H1 (cell line): ENCODE measurements around the gene KRAS. TPM values are rescaled to one million over a fixed set of nuclear protein-coding genes. Genes with fewer than 3 reads are reported as not detected.

Experiments
- CTCF ChIA-PET: fragments of 300-600 bp; sonication (Branson Sonifier 250); formaldehyde crosslinking; loops from one replicate; lab custom pipeline; 2021; ENCODE audit not compliant: partially characterized antibody; lab: Charles Lee
- POLR2A ChIA-PET: fragments of 300-600 bp; sonication (Branson Sonifier 250); formaldehyde crosslinking; loops from one replicate; lab custom pipeline; 2021; ENCODE audit warnings: inconsistent platforms; ENCODE audit not compliant: partially characterized antibody; lab: Charles Lee
- DNase-seq, 2 experiments: peaks; one replicate each; pipeline versions ENCODE4 v3.0.0 to v3.0.0-alpha.2; 2010 to 2022; ENCODE audit warnings: low spot score in 2 of 2, low read depth in 1 of 2, mixed read lengths in 1 of 2
- FAIRE-seq: peaks from 2 replicates; lab custom pipeline; 2011; peaks lifted over from hg19 to GRCh38; lab: Jason Lieb, UNC
- H2AFZ ChIP-seq: 2 replicates; pipeline ENCODE4 v1.8.1; 2012; ENCODE audit warnings: low read length, inconsistent platforms
- H2AK5ac ChIP-seq: 2 replicates; pipeline ENCODE4 v1.6.1; 2013; ENCODE audit warnings: low read depth, low read length
- H2BK120ac ChIP-seq: replicated peaks from 2 replicates; pipeline ENCODE3; 2013; ENCODE audit warnings: low read depth, low read length, inconsistent platforms
- H2BK12ac ChIP-seq: 2 replicates; pipeline ENCODE4 v1.6.1; 2013; ENCODE audit warnings: low read depth, low read length
- H2BK15ac ChIP-seq: 2 replicates; pipeline ENCODE4 v1.6.1; 2013; ENCODE audit warnings: low read length
- H2BK20ac ChIP-seq: 2 replicates; pipeline ENCODE4 v1.6.1; 2013; ENCODE audit warnings: low read length
- H2BK5ac ChIP-seq: 2 replicates; pipeline ENCODE4 v1.6.1; 2013; ENCODE audit warnings: low read depth, low read length
- H3K14ac ChIP-seq: 2 replicates; pipeline ENCODE4 v1.6.1; 2013; ENCODE audit warnings: inconsistent platforms; ENCODE audit not compliant: insufficient read length
- H3K18ac ChIP-seq: 2 replicates; pipeline ENCODE4 v1.6.1; 2013; ENCODE audit warnings: low read length; ENCODE audit errors: extremely low read depth
- H3K23ac ChIP-seq: 2 replicates; pipeline ENCODE4 v1.6.1; 2013; ENCODE audit warnings: inconsistent platforms; ENCODE audit not compliant: insufficient read length
- H3K23me2 ChIP-seq: 2 replicates; pipeline ENCODE4 v1.6.1; 2013; ENCODE audit warnings: low read depth, low read length
- H3K27ac ChIP-seq: 2 replicates; pipeline ENCODE4 v1.6.1; 2011; ENCODE audit warnings: low read depth, low read length, inconsistent platforms
- H3K27me3 ChIP-seq, 4 experiments: replicated peaks in 1 of 4; 1 replicate in 1 of 4; 2 replicates in 3 of 4; pipeline versions ENCODE4 v1.6.1 to v1.8.1; 2011 to 2013; ENCODE audit warnings: low read length in 3 of 4, mild to moderate bottlenecking in 3 of 4, inconsistent platforms in 2 of 4, mixed read lengths in 2 of 4, moderate library complexity in 1 of 4; ENCODE audit not compliant: control insufficient read depth in 3 of 4, insufficient read depth in 3 of 4; ENCODE audit errors: extremely low read depth in 1 of 4
- H3K36me3 ChIP-seq, 4 experiments: 2 replicates each; pipeline versions ENCODE4 v1.6.1 to v1.8.1; 2011 to 2013; ENCODE audit warnings: mild to moderate bottlenecking in 4 of 4, low read length in 3 of 4, moderate library complexity in 2 of 4, control low read depth in 1 of 4, inconsistent platforms in 1 of 4; ENCODE audit not compliant: insufficient read depth in 4 of 4, control insufficient read depth in 2 of 4
- H3K4ac ChIP-seq: replicated peaks from 2 replicates; pipeline ENCODE3; 2013; ENCODE audit warnings: low read length, low read depth, mixed read lengths, inconsistent platforms; ENCODE audit not compliant: insufficient read length
- H3K4me1 ChIP-seq, 4 experiments: replicated peaks in 1 of 4; 1 replicate in 1 of 4; 2 replicates in 3 of 4; pipeline versions ENCODE4 v1.6.1 to v1.8.1; 2011 to 2013; ENCODE audit warnings: low read length in 3 of 4, inconsistent platforms in 2 of 4, mixed read lengths in 1 of 4; ENCODE audit not compliant: insufficient read depth in 4 of 4, control insufficient read depth in 3 of 4
- H3K4me2 ChIP-seq, 2 experiments: 2 replicates each; pipeline versions ENCODE4 v1.6.1 to v1.8.1; 2011 to 2013; ENCODE audit warnings: low read depth in 2 of 2, low read length in 2 of 2, control low read depth in 1 of 2, inconsistent platforms in 1 of 2, mild to moderate bottlenecking in 1 of 2; ENCODE audit not compliant: insufficient read depth in 1 of 2
- H3K4me3 ChIP-seq, 4 experiments: fragments of 200-600, 300-600 bp in 1 of 4; sonication (generic), shearing (Covaris generic), sonication (Bioruptor Twin) in 1 of 4; 2 replicates each; pipeline versions ENCODE4 v1.5.1 to v1.8.1; 2011 to 2016; ENCODE audit warnings: low read length in 4 of 4, low read depth in 3 of 4, control low read depth in 2 of 4, inconsistent platforms in 2 of 4, mild to moderate bottlenecking in 2 of 4, mixed read lengths in 1 of 4, moderate library complexity in 1 of 4; ENCODE audit not compliant: insufficient read depth in 2 of 4; ENCODE audit errors: extremely low read depth in 1 of 4
- H3K56ac ChIP-seq: replicated peaks from 2 replicates; pipeline ENCODE3; 2013; ENCODE audit warnings: low read depth, mild to moderate bottlenecking, mixed read lengths, low read length, inconsistent platforms; ENCODE audit not compliant: insufficient read length
- H3K79me1 ChIP-seq: 2 replicates; pipeline ENCODE4 v1.6.1; 2013; ENCODE audit warnings: low read depth, low read length, control low read depth
- H3K79me2 ChIP-seq, 2 experiments: 2 replicates each; pipeline versions ENCODE4 v1.6.1 to v1.8.1; 2012 to 2013; ENCODE audit warnings: low read length in 2 of 2, mild to moderate bottlenecking in 2 of 2, inconsistent platforms in 1 of 2; ENCODE audit not compliant: insufficient read depth in 2 of 2, control insufficient read depth in 1 of 2
- H3K9ac ChIP-seq, 4 experiments: replicated peaks in 1 of 4; 1 replicate in 1 of 4; 2 replicates in 3 of 4; pipeline versions ENCODE4 v1.6.1 to v1.8.1; 2011 to 2013; ENCODE audit warnings: low read depth in 3 of 4, low read length in 3 of 4, control low read depth in 2 of 4, mild to moderate bottlenecking in 2 of 4, moderate library complexity in 2 of 4, inconsistent platforms in 1 of 4; ENCODE audit errors: extremely low read depth in 1 of 4
- H3K9me3 ChIP-seq, 2 experiments: 2 replicates each; pipeline versions ENCODE4 v1.6.1 to v1.8.1; 2012 to 2013; ENCODE audit warnings: mild to moderate bottlenecking in 2 of 2, moderate library complexity in 2 of 2, control low read depth in 1 of 2, inconsistent platforms in 1 of 2, low read depth in 1 of 2, low read length in 1 of 2, mixed read lengths in 1 of 2; ENCODE audit not compliant: insufficient read depth in 2 of 2
- H4K20me1 ChIP-seq, 2 experiments: replicated peaks in 1 of 2; 2 replicates each; pipeline versions ENCODE3 to v1.8.1; 2011 to 2013; ENCODE audit warnings: inconsistent platforms in 2 of 2, low read length in 2 of 2, mild to moderate bottlenecking in 1 of 2; ENCODE audit not compliant: insufficient read depth in 2 of 2, control insufficient read depth in 1 of 2
- H4K5ac ChIP-seq: 2 replicates; pipeline ENCODE4 v1.6.1; 2013; ENCODE audit warnings: low read length, low read depth, mixed read lengths, inconsistent platforms; ENCODE audit not compliant: insufficient read length
- H4K8ac ChIP-seq: 2 replicates; pipeline ENCODE4 v1.8.0; 2013; ENCODE audit warnings: mild to moderate bottlenecking, moderate library complexity, low read length, inconsistent platforms; ENCODE audit not compliant: insufficient read depth; ENCODE audit errors: extremely low read depth
- H4K91ac ChIP-seq: replicated peaks from 2 replicates; pipeline ENCODE3; 2013; ENCODE audit warnings: low read length, mixed read lengths, inconsistent platforms; ENCODE audit not compliant: insufficient read length
- KDM4A ChIP-seq: IDR thresholded peaks from one replicate; pipeline ENCODE4 v1.7.1; 2012; ENCODE audit warnings: low read depth, mild to moderate bottlenecking, moderate library complexity, low read length, inconsistent platforms; ENCODE audit not compliant: severe bottlenecking
- RBBP5 ChIP-seq: IDR thresholded peaks from 2 replicates; pipeline ENCODE4 v1.7.1; 2012; ENCODE audit warnings: low read depth, mild to moderate bottlenecking, inconsistent platforms, low read length, moderate library complexity, borderline replicate concordance
- WGBS, 2 experiments: shearing (Covaris generic) in 1 of 2; methylation state at CpG; one replicate each; pipeline versions ENCODE4 v1.1.6 to v1.1.7; 2013 to 2015; ENCODE audit warnings: low lambda C conversion rate in 2 of 2, mixed read lengths in 2 of 2, inconsistent platforms in 1 of 2, low coverage in 1 of 2, missing lambda C conversion rate in 1 of 2; ENCODE audit not compliant: insufficient replicate concordance in 2 of 2, insufficient coverage in 1 of 2, insufficient read length in 1 of 2; ENCODE audit errors: extremely low coverage in 1 of 2, missing lambda C conversion rate in 1 of 2; 5-methylcytosine and 5-hydroxymethylcytosine counted together
- polyA plus RNA-seq, 7 experiments: library from polyadenylated mRNA; depleted of rRNA in 3 of 7; stranded (reverse) in 5 of 7; unstranded in 2 of 7; fragments of >200 nt in 5 of 7; fragments of 200-250 nt in 2 of 7; gene quantifications; 1 replicate in 5 of 7; 2 replicates in 1 of 7; 4 replicates in 1 of 7; pipeline versions ENCODE4 v1.2.1 to v1.2.3, GENCODE V29; 2011 to 2013; ENCODE audit warnings: missing spikeins in 2 of 7, mixed read lengths in 2 of 7
- total RNA-seq: library from RNA; stranded (reverse); fragmentation: NEBNext Ultra II Directional; extraction: Animal tissue kit (Norgen Biotek cat#: 25700); gene quantifications from 2 replicates; pipeline ENCODE4 v1.2.1, GENCODE V29; 2021

The KRAS gene
- total and polyA plus RNA-seq, 2 of the 8 experiments (the other 6 are each of a cell fraction or from before 2014, with no cell fraction given), result 24.8 to 64.6 TPM

- Histone ChIP-seq H3K4me1 (peaks cover 0 to 3% (median 0%) of the 10 kb centered on the region in 4 experiments; a peak in 1 of 7 replicates), H3K9ac (peak overlapping the region in 2 of 4 experiments; percentile 56 to 63; a peak in 4 of 7 replicates), H3K56ac (no peak overlapping the region), H2BK12ac (no peak overlapping the region), H3K79me1 (no peaks in the 10 kb centered on the region), H2AK5ac (no peak overlapping the region), H3K79me2 (no peaks in the 10 kb centered on the region), H3K23ac (no peak overlapping the region), H3K27me3 (no peaks in the 10 kb centered on the region), H4K5ac (no peak overlapping the region), H4K8ac (no peak overlapping the region), H2BK15ac (no peak overlapping the region), H3K36me3 (no peaks in the 10 kb centered on the region), H3K4me3 (peak overlapping the region; percentile 81 to 86 (median 83)), H3K9me3 (no peaks in the 10 kb centered on the region), H3K27ac (peak overlapping the region; percentile 57; the same call in 1 of the 2 replicates), H3K18ac (no peak overlapping the region)
- FAIRE-seq, result no peak
- POLR2A ChIA-PET, result interaction anchor here (0.7 to 2.6 kb wide), 7 partner anchors 9 to 296 kb away, joined by 3 to 12 read pairs (median 4); partner anchors contain the start of gene KRAS
- CTCF ChIA-PET, result interaction anchor here (1.1 to 1.2 kb wide), 3 partner anchors 39 to 193 kb away, joined by 3 to 4 read pairs (median 3); no protein-coding TSS in a partner anchor
- 20% methylated on average over 11 of the region's 11 CpGs; no CpG with 5 or more reads in 1 of the 2 experiments for WGBS, 2 experiments
- DNase-seq, result no peak
- TF ChIP-seq RBBP5 (no peak), KDM4A (peak; percentile 45)
- TF ChIP-seq, all 59 proteins: peak for 1
- Histone ChIP-seq H2BK20ac (no peak overlapping the region), H2AFZ (peak overlapping the region; percentile 88; the same call in 1 of the 2 replicates), H3K4me2 (peak overlapping the region; percentile 57 to 83), H3K14ac (no peak overlapping the region), H3K4ac (no peak overlapping the region), H4K91ac (no peak overlapping the region), H2BK5ac (no peak overlapping the region), H3K23me2 (no peaks in the 10 kb centered on the region), H4K20me1 (no peaks in the 10 kb centered on the region), H2BK120ac (no peak overlapping the region)
Observed at GRCh38 chr12:25194722-25195055, 56.0 kb downstream of the KRAS start.
